ENCODE results near the gene CCDC116. TPM values are rescaled to one million over a fixed set of nuclear protein-coding genes. Genes with fewer than 3 reads are reported as not detected.

The CCDC116 gene
- total RNA-seq, 1 donor from 2014 or later, result 0.24 TPM

Small RNA genes within 50 kb of the gene (microRNA-seq; reads per million reads assigned to microRNA genes)
- 156 reads per million, percentile 59 among the genes with 10 or more reads in this experiment for gene MIR130B
- 0.97 reads per million for gene MIR301B

Other genes with a start within 250 kb of the CCDC116 start
- not detected for gene RIMBP3B, start 249.0 kb upstream of the CCDC116 start, total RNA-seq
- gene HIC2, start 215.4 kb upstream of the CCDC116 start, total RNA-seq, result 1.4 TPM
- gene TMEM191C, start 165.4 kb upstream of the CCDC116 start, total RNA-seq, result 0.65 TPM
- gene RIMBP3C, start 81.3 kb upstream of the CCDC116 start, total RNA-seq, result not detected
- 46.7 TPM for gene UBE2L3, start 65.0 kb upstream of the CCDC116 start, total RNA-seq
- gene YDJC, start 2.7 kb upstream of the CCDC116 start, total RNA-seq, result 4.5 TPM
- gene SDF2L1, start 9.5 kb downstream of the CCDC116 start, total RNA-seq, result 20.4 TPM
- 22.5 TPM for gene PPIL2, start 33.3 kb downstream of the CCDC116 start, total RNA-seq
- gene YPEL1, start 103.0 kb downstream of the CCDC116 start, total RNA-seq, result 3.1 TPM
- 75.2 TPM for gene MAPK1, start 234.9 kb downstream of the CCDC116 start, total RNA-seq

Data from Right ventricle myocardium superior (tissue), 1 donor.